Measurements from ENCODE around the gene FMN2.

FMN2 gene

GRCh38 chr1:240207073-240207709 is 115.5 kb downstream of the FMN2 start:
- DNase-seq, result no peak

DNA sequence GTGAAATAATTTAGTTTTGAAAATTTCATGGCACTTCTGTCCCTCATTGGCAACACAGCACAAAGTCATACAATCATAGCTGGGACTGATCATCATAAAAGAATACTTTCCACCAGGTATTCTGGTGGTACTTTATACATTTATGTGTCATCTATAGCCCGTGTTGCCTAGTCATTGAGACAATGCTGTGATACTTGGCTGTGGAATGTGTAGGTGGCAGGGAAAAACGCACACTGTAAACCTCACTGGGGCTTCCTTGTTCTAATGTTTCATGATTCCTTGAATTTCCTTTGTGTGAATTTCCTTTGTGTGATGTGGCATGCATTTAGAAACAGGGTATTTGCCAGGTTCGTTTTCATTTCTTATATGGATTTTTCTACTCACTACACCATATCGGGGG is 118.3 kb downstream of the FMN2 start:
- no peak for DNase-seq

DNA sequence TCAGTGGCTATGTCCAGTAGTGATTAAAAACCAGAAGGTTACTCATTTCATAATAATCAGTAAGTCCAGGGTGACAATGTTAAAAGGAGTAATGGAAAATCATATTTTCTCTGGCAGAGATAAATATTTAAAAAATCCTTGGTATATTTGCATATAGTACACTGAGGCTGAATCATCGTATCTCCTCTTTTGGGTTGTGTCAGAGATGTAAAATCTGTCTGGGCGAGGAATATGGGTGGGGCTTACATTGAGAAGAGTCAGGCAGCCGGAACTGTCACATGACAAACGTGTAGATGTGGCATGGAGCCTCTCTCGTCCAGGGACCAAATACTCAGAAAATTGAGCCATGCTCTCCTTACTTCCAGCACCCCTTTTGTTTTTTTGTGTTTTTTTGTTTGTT is 120.9 kb downstream of the FMN2 start:
- no peak for DNase-seq

GRCh38 chr1:240217403-240217802 is 125.7 kb downstream of the FMN2 start:
- no peak for DNase-seq

- DNase-seq, result no peak
Observed at GRCh38 chr1:240219104-240219503, 127.4 kb downstream of the FMN2 start.

GRCh38 chr1:240226102-240226501 is 134.4 kb downstream of the FMN2 start:
- no peak for DNase-seq

DNA sequence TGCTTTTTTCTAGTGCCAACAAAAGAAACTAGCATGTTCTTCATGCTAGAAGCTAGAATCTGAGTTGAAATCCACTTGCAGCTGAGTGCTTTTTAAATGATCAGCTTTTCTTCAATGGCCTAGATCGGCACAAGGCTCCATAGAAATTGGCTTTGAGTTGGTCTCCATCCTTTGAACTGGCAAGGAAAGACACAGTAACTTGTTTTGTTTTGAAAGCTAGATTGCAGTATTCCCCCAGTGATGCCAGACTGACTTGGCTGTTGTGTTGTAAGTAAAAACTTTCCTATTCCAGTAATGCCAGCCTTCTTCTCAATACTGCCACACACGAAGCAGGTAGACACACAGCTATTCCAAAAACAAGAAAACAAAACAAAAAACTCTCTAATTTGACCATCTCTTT is 139.1 kb downstream of the FMN2 start:
- DNase-seq, result no peak

DNA sequence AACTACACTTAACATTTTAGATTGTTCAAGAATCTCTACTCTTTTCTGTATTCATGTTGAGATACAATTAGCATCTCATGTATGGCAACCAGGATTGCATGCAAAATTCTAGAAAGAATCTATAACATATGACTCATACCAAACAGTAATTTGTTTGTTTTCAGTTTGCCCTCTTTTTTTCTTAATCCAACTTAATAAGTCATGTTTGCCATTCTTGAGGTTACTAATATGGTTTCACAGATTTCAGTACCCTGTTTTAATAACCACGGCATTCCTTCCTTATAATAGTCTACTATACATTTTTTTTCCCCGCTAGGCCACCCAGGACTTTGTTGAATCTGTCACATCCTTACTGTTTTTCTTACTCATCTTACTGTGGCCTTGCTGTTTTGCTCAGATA is 140.8 kb downstream of the FMN2 start:
- DNase-seq, result no peak

DNA sequence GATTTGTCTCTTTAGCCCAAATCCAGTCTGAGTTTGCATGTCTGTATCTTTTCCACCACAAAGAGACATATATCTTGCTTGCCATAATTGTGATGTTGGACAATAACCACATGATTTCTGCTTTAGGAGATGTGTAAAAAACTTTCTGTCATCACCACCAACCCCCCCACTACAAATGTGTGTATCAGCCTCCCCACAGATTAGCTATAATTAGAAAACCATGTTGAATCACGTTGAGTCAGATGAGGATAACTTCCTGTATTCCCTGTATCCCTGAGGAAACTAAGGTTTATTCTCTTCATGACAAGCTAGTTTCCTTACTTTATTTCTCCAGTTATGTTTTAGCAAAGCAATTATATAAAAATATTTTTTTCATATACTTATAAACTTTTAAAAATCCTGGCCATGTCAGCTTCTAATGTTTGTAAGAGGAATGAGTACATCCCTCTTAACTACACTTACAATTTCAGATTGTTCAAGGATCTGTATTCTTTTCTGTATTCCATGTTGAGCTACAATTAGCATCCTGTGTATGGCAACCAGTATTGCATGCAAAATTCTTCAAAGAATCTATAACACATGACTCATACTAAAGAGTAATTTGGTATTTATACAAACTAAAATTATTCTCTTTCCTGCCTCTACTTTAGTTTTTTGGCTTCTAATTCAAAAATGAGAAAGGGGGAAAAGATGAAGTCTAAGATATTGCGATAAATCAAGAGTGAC is 143.0 kb downstream of the FMN2 start:
- no peak for DNase-seq

DNA sequence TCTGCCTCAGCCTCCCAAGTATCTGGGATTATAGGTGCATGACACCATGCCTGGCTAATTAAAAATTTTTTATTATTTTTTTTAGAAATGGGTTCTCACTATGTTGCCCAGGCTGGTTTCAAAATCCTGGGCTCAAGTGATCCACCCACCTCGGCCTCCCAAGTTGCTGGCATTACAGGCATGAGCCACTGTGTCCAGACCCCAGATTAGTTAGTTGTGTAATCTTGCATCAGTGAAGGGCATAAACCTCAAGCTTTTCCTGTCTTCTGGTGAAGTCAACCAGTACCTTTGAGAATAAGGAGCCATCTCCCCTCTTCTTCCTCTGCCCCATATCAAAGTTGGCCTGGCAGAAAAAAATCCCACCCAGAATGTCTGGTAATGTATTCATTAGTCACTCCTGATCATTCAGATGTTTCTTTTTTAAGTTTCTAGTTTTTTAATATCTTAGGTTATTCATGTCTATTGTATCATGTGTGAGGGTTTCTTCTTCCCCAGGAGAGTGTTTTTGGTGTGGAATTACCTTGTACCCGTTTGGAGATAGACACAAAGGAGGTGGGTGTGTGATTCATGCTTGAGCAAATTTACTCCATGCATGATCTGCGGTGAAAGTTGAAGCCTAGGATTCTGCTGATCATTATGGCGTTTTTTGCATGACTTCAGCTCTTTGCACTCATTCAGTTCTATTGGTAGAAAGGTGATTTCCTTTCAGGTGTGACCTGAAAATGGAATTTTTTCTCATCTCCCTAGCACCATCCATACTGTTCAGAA is 144.0 kb downstream of the FMN2 start:
- no peak for DNase-seq

- DNase-seq, result no peak
Observed at GRCh38 chr1:240237305-240237721, 145.6 kb downstream of the FMN2 start.

DNA sequence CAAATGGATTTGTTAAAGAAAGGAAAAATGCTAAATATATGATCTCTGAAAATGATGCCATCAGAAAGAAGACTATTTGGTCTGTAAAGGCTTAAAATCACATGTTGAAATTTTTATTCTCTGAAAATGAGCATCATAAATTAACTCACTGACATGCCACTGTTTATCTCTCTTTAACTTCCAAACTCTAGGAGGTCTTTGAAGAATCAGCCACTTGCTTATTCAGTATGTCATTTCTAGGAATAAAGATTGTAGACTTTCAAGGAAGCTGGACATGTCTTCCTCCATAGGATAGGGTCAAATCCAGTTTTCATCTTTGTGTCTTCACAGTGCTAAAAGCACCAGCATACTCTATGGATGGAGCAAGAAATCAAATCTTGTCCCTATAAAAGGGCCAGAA is 147.6 kb downstream of the FMN2 start:
- no peak for DNase-seq

- no peak for DNase-seq
Observed at GRCh38 chr1:240241278-240241677, 149.6 kb downstream of the FMN2 start.

DNA sequence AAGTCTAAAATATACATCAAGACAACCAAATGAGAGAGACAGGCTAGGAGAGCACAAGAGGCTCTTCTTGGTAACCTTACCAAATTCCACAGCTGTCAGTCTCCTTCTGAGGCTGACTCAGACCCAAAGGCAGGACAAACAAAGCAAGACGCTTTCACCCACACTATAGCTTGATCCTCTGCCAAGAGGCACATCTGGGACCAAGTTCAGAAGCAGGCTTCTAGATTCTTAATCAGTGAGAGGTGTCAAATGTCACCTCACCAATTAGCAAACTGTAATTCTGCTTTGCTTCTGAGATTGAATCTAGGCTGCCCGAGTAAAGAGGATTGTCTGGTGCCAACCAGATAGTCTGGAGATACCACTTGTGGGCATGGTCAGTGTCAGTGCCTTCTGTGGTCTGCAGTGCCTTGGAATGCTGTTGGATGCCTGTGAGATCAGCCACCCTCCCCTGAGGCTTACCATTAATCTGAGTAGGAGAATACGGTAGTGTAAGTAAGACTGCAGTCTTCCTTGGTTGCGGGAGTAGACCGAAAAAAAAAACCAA is 151.0 kb downstream of the FMN2 start:
- no peak for DNase-seq

DNA sequence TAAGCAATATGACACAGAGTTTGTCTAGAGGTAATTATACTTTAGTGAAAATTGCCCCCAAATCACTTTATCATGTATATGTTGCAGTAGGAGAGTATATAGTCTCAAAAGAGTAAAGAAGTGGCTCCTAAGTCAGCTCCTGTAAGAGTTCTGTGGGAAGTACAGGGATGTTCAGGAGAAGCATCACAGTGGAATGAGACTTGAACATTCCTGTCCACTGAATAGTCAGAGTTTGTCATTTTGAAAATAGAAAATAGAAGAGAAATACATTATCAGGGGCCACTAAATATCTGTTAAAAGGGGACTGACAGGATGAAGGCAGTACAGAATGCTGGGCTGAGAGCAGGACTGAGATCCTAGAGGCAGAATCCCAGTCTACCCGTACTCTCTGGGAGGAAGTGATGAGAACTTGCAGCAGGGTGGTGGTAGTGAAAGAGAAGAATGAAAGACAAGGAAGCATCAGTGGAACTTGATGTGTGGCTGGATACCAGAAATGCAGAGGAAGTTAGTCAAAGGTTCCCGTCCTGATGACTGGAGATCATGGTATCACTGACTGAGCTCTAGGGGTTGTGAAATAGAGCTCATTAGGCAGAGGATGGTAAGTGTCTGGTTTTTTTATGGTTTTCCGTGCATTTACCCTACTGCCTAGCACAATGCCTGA is 153.4 kb downstream of the FMN2 start:
- no peak for DNase-seq

DNA sequence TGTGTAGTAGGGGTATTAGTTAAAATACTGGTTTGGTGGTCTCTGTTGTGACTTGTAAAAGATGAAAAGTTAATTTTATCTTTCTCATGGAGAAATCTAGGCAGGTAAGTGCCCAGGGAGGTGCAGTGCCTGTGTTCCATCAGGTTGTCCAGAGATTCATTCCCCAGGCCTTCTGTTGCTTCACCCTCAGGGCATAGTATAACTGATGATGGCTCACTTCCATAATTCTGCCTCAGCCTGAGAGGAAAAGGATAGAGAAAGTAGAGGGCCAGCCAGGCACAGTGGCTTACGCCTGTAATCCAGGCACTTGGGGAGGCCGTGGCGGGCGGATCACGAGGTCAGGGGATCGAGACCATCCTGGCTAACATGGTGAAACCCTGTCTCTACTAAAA is 153.9 kb downstream of the FMN2 start:
- DNase-seq, result no peak

DNA sequence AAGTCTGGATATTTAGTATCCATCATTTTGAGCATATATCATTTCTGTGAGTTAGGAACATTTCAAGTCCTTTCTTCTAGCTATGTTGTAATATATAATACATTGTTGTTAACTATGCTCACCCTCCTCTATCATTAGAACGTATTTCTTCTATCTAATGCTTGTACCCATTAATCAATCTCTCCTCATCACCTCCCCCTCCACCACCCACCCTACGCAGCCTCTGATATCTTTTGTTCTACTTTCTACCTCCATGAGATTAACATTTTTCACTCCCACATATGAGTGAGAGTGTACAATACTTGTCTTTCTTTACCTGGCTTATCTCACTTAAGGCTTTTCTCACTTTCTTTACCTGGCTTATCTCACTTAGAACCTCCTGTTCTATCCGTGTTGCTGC is 156.2 kb downstream of the FMN2 start:
- no peak for DNase-seq

- no peak for DNase-seq
Observed at GRCh38 chr1:240254006-240254405, 162.3 kb downstream of the FMN2 start.

DNA sequence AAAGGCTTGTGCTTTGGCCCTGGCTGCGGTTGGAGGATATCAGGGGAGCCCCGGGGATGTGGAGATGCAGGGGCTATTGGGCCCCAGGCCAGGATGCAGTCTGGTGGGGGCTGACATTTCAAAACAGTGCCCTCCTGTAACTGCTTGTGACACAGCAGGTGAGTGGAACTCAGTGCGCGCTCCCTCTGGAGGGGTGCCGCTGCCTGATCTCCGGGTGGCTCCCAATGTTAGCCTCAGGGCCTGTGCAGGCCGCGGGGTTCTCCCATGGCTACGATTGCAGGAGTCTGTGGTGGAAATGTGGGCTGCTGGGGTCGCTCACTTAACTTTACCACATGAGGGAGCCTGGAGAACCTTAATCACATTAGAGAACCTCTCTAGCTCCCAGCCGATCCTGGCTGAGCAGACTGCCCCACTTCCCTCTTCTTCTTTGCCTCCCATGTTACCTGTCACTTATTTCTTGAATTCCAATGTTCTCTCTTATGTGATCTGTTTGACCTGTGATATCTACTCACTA is 163.2 kb downstream of the FMN2 start:
- DNase-seq, result no peak

GRCh38 chr1:240255922-240256321 is 164.2 kb downstream of the FMN2 start:
- no peak for DNase-seq

DNA sequence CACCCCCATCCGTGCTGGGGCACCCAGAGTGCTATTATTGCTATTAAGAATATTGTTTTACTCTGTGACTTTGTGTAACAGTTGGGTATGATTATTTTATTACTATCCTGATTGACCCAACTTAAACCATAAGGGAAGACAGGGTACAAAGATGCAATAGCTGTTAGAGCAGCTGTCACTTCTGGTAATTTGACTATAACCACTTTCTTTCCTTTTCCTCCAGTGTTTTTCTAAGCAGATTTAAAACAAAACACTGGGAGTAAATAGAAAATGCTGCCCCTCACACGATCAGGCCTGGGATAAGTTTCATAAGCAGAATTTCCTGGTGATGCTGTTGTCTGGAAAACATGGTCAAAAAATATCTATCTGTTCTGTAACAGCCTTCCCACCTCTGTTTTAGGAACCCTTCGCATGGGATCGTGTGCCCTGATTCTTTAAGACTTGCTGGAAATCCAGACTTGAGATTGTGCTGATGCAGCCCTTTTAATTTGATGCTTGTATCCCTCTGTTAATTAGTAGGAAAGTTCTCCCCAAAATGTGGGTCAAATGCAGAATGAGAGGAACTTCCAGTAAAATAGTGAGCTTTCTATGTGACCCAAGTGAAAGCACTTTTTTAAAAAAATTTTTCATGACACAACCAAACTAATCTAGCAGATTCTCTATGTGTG is 165.3 kb downstream of the FMN2 start:
- DNase-seq, result no peak

DNA sequence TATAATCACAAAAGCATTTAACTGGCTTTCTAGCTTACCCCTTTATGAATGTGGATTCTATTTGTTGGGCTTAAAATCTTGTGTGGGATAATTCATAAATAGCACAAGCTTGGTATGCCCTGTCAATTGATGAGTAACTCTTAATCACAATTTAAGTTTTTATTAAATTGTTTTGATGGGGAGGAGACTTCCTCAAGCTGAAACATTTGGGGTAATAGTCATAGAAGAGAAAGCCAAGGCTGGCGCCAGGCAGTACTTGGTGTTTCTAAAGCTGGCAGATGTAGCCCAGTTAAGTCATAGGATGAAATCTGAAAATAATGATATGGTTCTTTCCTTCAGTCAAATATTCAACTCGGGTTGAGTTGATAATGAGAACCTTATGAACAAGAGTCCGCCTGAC is 167.2 kb downstream of the FMN2 start:
- DNase-seq, result no peak
